GM21423 (cell line): ENCODE measurements around the gene FCER1A.

Experiments used
- ATAC-seq: cut with Tn5 transposase; IDR thresholded peaks from one replicate; pipeline ENCODE4 v1.9.1; 2021; ENCODE audit warnings: mild to moderate bottlenecking, moderate library complexity; ENCODE audit not compliant: unreplicated experiment

Gene FCER1A

DNA sequence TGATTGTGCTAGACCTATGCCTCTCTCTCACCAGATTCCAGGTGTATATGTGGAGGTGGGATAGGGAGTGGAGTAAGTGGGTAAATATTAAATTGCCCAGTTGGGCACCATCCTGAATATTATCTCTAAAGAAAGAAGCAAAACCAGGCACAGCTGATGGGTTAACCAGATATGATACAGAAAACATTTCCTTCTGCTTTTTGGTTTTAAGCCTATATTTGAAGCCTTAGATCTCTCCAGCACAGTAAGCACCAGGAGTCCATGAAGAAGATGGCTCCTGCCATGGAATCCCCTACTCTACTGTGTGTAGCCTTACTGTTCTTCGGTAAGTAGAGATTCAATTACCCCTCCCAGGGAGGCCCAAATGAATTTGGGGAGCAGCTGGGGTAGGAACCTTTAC, at the start of gene FCER1A:
FCER1A (plus strand) TSS at position 242 of the 400 bp plus-strand sequence; CDS start at position 271, 29 bp downstream.
- ATAC-seq = no peak

DNA sequence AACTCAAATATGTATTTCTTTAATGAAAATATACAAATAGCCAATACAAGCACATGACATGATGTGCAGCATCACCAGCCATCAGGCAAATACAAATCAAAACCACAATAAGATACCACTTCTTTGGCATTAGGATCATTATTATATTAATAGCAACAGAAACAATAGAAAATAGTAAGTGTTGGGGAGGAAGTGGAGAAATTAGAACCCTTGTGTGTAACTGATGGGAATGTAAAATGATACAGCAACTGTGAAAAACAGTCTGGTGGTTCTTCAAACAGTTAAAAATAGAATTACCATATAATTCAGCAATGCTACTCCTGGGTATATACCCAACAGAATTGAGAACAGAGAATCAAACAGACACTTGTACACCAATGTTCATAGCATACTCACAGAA, 40.8 kb upstream of the FCER1A start:
- no peak for ATAC-seq

DNA sequence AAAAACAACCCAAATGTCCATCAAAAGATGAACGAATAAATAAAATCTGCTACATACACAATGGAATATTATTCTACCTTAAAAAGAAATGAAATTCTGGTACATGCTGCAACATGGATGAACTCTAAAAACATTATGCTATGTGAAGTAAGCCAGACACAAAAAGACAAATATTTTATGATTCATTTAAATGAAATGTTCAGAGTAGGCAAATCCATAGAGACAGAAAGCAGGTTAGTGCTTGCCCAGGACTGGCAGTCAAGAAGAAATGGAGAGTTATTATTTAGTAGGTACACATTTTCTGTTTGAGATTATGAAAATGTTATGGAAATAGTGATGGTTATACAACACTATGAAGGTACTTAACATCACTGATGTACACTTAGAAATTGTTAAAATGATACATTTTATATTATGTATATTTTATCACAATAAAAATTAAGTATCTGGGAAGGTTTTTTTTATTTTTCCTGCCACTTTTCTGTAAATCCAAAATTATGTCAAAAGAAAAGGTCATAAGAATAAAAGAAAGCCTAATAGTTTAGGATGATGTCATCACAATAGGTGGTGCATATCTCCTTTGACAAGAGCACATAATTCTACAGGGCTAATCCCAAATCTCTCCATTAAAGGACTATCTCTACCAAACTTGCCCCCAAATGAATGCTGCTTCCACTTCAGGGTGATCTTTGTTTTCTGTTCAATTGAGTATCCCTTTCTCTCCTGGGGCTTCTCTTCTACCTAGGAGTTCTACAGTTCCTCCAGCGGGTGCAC, 40.2 kb upstream of the FCER1A start:
- ATAC-seq = no peak

GRCh38 chr1:159266832-159267231, 35.3 kb upstream of the FCER1A start:
- no peak for ATAC-seq

- no peak for ATAC-seq
Measured at GRCh38 chr1:159274631-159275030, 27.5 kb upstream of the FCER1A start.

DNA sequence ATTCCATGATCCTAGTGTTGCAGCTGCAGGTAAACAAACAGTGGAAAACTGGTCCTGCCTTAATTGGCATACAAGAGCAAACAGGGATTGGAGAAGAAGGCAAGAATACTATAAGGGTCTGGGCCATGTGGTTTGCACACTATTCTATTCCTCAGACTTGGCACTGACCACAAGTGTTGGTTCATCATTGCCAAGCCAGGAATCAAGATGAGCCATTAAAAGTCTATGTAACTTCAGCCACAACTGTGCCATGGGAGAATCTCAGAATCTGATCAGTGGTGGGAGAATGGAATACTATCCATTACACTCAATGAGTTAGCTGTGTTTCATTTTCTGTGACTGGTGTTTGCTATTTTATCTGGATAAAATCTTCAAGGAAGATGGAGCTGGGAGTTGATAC, 26.2 kb upstream of the FCER1A start:
- ATAC-seq = no peak

DNA sequence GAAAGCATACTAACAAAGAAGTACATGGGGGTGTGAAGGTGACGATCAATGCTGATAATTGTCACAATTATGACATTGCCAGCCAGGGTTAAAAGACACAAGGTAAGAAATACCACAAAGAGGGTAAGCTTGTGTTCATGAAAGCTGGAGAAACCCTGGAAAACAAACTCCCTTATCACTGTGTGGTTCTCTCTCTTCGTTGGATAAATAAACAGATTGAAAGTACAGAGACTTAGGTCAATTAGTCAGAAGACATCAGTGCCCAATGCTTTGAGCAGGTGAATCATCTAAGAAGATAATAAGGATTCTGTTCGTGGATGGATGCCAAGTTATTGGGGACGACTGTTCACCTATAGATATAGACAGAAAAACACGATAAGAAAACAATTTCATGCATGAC, 22.4 kb upstream of the FCER1A start:
- ATAC-seq = no peak

DNA sequence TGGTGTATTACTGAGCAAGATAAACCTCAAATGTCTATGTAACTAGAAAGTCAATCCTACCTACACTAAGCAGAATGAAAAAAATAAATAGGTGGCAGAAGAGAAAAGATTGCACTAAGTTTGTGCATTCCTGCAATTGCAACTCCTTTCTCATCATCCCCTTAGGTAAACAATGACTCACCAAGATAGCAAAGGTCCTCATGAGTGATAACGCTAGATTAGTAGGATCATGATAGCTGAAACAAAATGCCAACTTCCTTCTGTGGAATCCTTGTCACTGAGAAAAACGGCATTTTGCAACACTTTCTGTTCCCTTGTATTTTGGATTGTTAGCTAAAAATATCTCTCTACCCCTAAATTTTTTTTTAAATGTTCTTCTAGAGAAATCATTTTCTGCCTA, 20.0 kb upstream of the FCER1A start:
- no peak for ATAC-seq

DNA sequence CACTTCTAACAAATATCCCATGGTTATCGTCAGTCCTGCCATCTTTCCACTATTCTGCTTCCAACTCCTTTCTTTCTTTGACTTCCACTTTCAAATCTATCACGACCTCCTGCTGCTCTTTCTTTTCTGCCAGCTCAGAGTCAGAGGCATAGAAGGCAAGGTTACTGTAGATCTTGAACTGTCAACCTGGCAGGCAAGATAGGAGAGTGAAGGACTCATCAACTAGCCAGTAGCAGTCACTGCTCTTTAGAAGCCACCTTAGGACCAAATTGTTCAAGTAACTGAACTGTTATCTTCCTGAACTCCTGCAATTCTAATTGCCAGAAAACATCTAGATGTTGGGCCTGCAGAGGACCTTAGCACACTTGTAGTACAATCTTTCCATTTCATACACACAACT, 13.1 kb upstream of the FCER1A start:
- ATAC-seq = no peak

- no peak for ATAC-seq
Measured at GRCh38 chr1:159291424-159291823, 10.7 kb upstream of the FCER1A start.

GRCh38 chr1:159296706-159297375, 5.3 kb upstream of the FCER1A start:
- ATAC-seq = no peak

DNA sequence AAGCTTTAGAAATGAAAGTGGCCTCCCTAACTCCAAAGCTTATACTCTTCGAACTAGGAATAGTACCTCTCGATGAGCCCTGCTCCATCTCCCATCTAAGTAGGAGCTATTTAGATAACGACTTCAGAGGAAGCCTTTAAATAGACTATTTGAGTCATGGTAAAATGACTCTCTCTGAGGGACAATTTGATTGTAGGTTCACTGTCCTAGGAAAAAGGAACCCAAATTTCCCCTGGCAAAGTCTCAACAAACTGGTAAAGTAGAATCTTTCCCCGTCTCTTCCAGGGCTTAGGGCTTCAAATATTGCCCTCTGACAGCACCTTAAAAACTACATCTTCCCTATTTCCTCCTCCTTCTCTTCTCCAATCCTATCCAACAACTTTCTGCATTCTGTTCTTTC, 2.0 kb upstream of the FCER1A start:
- no peak for ATAC-seq

- no peak for ATAC-seq
Measured at GRCh38 chr1:159307346-159308020, 5.3 kb downstream of the FCER1A start.

DNA sequence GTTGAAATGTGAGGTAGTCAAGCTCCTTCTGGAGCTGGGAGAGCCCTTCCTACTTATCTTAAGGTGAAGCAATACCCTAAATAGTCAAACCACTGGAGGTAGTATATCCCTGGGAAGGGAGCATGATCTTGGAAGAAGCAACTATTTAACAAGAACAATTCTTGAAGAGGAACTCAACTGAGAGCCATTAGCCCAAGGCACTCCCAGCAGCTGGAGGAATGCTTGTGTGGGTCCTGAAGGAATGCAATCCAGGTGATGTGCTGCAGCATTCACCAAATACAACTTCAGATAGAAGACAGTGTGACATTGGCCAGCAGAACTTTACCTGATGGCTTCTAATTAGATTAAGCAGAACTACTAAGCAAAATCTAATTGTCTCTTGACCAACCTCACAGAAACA, 9.5 kb downstream of the FCER1A start:
- no peak for ATAC-seq

- ATAC-seq = no peak
Measured at GRCh38 chr1:159315381-159315780, 13.2 kb downstream of the FCER1A start.

DNA sequence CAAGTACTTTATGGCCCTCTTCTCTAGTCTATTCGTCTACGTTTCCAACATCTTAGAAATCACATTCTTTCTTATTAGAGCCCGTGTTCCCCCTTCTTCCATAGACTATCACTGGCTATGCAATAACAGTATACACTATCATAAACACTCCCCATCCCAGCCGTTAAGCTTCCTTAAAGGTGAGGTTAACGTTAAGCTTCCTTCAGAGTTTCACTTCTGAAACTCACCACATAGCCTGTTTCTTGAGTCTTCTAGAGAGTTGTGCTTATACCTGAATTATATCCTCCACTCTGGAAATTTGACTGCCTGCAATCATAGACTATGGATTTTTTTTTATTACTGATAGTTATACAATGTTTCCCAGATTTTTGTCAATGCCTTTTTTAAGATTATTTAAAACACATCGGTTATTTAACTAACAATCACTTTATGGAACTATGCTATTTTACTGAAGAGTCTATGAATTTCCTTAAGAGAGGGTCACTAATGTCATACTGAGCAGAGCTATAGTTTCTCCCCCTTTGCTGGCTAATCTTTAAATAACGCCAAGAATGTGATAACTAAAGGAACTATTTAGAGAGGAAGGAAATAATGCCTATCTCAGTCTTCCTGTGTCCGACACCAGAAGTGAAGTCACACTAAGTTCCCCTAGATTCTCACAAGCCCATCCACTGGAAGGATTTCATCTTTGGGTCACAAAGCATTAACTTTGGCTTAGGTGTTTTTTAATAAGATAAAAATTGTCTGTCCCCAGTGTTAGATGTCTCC, 16.8 kb downstream of the FCER1A start:
- ATAC-seq = no peak

DNA sequence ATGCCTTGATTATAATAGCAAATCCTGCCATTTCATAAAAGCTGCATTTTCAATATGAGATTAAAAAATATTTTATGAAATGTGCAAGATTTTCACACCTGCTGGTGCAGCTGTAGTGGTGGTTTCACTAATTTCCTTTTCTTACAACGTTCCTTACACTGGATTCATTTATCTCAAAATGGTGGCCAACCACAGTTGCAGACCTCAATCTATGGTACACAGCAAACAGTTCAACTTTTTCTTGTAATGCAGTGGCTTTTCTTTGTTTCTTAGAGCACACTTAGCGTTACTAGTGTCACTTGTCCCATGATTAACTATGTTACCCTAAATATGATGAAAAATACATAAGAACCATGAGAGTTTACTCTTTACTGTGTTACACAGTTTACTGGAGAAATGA, 32.7 kb downstream of the FCER1A start:
- no peak for ATAC-seq

GRCh38 chr1:159338018-159338417, 35.9 kb downstream of the FCER1A start:
- ATAC-seq = no peak

DNA sequence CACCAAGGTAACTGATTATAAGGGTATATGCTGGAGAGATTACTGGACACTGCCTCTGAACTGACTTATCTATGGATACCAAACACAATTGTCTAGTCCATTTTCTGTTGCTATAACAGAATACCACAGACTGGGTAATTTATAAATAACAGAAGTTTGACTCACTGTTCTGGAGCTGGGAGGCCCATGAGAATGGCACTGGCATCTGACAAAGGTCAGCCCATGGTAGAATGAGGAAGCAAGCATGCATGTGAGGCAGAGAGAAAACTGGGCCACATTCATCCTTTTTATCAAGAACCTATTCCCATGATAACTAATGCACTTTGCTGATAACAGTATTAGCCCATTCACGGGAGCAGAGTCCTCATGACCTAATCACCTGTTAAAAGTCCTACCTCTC, 37.4 kb downstream of the FCER1A start:
- ATAC-seq = no peak

- ATAC-seq = no peak
Measured at GRCh38 chr1:159341736-159342135, 39.6 kb downstream of the FCER1A start.

DNA sequence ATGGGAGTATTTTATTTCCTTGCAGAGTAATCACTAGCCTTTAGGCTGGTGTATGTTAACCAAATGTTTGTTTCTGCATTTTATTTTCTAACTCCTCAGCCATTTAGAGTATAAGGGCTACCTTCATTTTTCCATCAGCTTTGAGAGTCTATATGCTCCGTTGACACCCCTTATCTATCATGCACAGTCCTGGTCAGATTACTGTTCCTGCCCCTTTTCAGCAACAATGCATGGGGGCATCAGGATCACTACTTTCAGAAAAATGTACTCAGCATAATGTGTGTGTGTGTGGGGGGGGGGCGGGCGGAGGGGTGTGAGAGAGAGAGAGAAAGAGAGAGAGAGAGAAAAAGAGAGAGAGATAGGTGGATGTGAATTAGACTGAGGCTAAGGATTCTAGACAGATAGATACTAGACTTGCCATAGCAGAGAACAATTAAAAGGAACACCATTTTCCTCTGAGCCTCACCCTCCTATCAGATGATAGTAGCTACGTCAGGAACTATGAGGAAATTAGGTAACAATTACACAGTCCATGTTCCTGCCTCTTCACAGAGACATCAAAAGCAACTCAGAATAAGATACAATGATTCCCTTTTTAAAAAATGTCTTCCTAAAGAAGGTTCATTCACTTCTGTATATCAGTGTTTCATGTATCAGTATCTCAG, 40.8 kb downstream of the FCER1A start:
- no peak for ATAC-seq
